IPS DF 19.7 (cell line): Measurements from ENCODE around the gene LGSN.
"Not testable (repeated sequence)": the region's sequence is repeated elsewhere in the genome, so short reads cannot be mapped to it uniquely, and the experiment has no call there.

Source experiments
- DNase-seq: peaks from one replicate; pipeline ENCODE4 v3.0.0-alpha.2; 2013; ENCODE audit warnings: low read depth, low spot score

LGSN gene

DNA sequence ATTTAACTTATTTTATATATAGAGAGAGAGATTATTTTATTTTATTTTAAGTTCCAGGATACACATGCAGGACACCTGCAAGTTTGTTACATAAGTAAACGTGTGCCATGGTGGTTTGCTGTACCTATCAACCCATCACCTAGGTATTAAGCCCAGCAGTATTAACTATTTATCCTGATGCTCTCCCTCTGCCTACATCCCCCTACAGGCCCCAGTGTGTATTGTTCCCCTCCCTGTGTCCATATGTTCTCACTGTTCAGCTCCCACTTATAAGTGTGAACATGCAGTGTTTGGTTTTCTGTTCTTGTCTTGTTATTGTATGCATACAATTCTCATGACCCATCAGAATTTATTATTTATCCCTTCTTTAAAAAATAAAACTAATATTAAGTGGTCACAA lies 73.9 kb downstream of the LGSN start:
- DNase-seq, result no peak

DNA sequence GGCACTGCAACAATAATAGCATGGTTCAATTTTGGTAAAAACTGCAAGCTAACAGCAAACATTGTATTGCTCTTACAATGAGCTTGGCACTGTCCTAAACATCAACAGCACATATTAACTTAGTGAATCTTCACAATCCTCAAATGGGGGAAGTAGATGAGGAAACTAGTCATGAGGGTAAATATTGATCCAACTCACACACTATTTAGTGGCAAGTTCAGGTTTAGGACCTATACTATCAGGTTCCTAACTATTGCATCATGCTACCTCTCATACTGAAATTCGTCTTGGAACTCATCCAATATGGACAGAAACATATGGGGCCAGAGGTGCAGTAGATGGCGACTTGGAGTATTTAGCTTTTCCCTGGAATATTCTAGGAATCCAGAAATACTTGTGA lies 74.4 kb downstream of the LGSN start:
- DNase-seq, result no peak

DNA sequence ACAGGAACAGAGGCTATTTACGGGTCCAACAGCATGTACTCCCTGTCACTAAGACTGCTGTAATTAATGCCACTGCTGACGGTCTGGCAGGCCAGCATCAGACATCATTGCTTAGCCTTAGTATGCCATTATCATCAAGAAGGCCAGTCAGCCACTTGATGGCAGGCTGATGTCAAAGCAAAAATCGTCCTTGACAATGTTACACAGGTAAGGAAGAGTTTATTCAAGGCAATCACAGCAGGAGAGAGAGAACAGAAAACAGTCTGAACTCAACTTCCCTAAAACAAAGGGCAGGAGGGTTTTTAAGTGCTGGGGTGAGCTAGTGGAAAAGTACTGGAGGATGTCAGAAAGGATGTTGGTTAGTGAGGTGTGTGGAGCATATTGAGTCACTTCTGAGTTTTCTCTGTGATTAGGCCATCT lies 83.4 kb downstream of the LGSN start:
- no peak for DNase-seq

DNA sequence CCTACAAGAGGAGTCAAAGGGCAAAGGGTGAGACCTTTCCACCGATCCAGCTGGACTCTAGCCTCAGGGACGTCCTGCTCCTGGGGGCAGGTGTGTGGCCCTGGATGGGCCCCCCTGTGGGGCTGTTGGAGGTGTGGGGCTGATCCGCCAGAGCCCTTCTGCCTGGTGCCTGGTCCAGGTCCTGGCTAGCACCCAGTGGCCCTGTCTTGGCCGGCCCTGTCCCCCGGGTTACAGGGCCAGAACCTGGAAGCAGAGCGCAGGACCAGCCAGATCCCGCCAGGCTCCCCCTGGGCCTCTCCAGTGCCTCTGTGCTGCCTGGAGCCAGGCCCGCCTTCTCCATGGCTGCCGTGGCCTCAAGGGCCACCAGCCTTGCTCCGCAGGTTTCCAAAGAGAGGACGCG lies 89.3 kb downstream of the LGSN start:
- DNase-seq, result not testable (repeated sequence)

DNA sequence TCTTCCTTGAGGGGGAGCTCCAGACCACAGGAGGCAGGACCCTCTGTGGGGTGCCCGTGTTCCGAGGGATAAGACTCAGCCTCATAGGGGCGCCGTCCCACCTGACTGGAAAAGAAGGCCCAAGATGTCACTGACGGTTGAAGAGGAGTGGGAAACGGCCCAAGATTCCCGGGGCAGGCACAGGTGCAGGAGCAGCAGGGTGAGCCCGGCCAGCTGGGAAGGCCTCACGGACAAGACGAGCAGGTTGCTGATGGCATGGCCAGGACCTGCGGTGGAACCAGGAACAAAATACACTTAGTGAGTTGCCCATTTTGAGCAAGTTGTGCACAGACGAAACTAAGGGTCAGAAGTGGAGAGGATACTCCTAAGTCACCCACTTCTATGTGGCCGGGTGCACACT lies 89.8 kb downstream of the LGSN start:
- not testable (repeated sequence) for DNase-seq

DNA sequence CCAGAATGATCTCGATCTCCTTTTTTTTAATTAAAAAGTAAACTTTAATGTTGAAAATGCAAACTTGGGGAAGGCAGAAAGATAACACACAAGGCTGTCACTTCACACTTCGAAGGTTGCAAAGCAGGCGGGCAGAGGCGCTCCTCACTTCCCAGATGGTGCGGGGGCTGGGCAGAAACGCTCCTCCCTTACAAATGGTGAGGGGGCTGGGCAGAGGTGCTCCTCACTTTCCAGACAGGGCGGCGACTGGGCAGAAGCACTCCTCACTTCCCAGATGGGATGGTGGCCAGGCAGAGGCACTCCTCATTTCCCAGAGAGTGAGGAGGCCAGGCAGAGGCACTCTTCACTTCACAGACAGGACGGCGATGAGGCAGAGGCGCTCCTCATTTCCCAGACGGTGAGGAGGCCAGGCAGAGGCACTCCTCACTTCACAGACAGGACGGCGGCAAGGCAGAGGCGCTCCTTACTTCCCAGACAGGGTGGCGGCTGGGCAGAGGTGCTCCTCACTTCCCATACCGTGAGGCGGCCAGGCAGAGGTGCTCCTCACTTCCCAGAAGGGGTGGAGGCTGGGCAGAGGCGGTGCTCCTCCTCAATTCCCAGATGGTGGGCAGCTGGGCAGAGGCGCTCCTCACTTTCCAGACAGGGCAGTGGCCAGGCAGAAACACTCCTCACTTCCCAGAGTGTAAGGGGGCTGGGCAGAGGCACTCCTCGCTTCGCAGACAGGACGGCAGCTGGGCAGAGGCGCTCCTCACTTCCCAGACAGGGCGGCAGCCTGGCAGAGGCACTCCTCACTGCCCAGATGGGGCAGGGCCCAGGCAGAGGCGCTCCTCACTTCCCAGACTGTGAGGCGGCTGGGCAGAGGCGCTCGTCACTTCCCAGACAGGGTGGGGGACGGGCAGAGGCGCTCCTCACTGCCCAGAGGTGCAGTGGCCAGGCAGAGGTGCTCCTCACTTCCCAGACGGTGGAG lies 91.6 kb downstream of the LGSN start:
- DNase-seq, result not testable (repeated sequence)

- DNase-seq, result not testable (repeated sequence)
Measured at GRCh38 chr6:63225987-63226386, 93.8 kb downstream of the LGSN start.
